H9 (cell line): ENCODE measurements around the gene CD93. TPM values are rescaled to one million over a fixed set of nuclear protein-coding genes. Genes with fewer than 3 reads are reported as not detected.

Experiments used
- DNase-seq: peaks from one replicate; pipeline ENCODE4 v3.0.0-alpha.2; 2017
- H2AFZ ChIP-seq: one replicate; pipeline ENCODE4 v1.6.1; 2013; ENCODE audit warnings: mild to moderate bottlenecking, low read length, control low read depth, moderate library complexity
- H2AK5ac ChIP-seq: 2 replicates; pipeline ENCODE4 v1.6.1; 2013; ENCODE audit warnings: low read length, control low read depth, mixed read lengths; ENCODE audit not compliant: insufficient read length
- H2BK120ac ChIP-seq: one replicate; pipeline ENCODE4 v1.6.1; 2013; ENCODE audit warnings: low read depth, mild to moderate bottlenecking, low read length, control low read depth, inconsistent platforms; ENCODE audit not compliant: poor library complexity, severe bottlenecking
- H2BK12ac ChIP-seq: 2 replicates; pipeline ENCODE4 v1.6.1; 2013; ENCODE audit warnings: low read length, control low read depth, mixed read lengths, low read depth; ENCODE audit not compliant: insufficient read length
- H2BK15ac ChIP-seq: 2 replicates; pipeline ENCODE4 v1.6.1; 2013; ENCODE audit warnings: low read depth, low read length, control low read depth
- H2BK20ac ChIP-seq: one replicate; pipeline ENCODE4 v1.6.1; 2013; ENCODE audit warnings: low read depth, mild to moderate bottlenecking, low read length, control low read depth, inconsistent platforms; ENCODE audit not compliant: poor library complexity, severe bottlenecking
- H2BK5ac ChIP-seq: 2 replicates; pipeline ENCODE4 v1.6.1; 2013; ENCODE audit warnings: low read length, control low read depth, mixed read lengths; ENCODE audit not compliant: insufficient read length
- H3K14ac ChIP-seq: 2 replicates; pipeline ENCODE4 v1.6.1; 2013; ENCODE audit warnings: low read length, control low read depth; ENCODE audit not compliant: insufficient read depth
- H3K18ac ChIP-seq: 2 replicates; pipeline ENCODE4 v1.6.1; 2013; ENCODE audit warnings: low read depth, mild to moderate bottlenecking, mixed read lengths, low read length, control low read depth; ENCODE audit not compliant: insufficient read length
- H3K23ac ChIP-seq: 2 replicates; pipeline ENCODE4 v1.6.1; 2013; ENCODE audit warnings: low read length, control low read depth, mixed read lengths, low read depth; ENCODE audit not compliant: insufficient read length
- H3K23me2 ChIP-seq: 2 replicates; pipeline ENCODE4 v1.6.1; 2013; ENCODE audit warnings: low read depth, mild to moderate bottlenecking, mixed read lengths, low read length, control low read depth; ENCODE audit not compliant: insufficient read length, poor library complexity, severe bottlenecking
- H3K27ac ChIP-seq: 2 replicates; pipeline ENCODE4 v1.5.1; 2013; ENCODE audit warnings: low read length, control low read depth, mixed read lengths, low read depth; ENCODE audit not compliant: insufficient read length
- H3K27me3 ChIP-seq: 2 replicates; pipeline ENCODE4 v1.6.1; 2013; ENCODE audit warnings: low read length, control low read depth, inconsistent platforms; ENCODE audit not compliant: insufficient read depth
- H3K4ac ChIP-seq: 2 replicates; pipeline ENCODE4 v1.6.1; 2013; ENCODE audit warnings: low read depth, mild to moderate bottlenecking, control low read depth, inconsistent platforms, low read length, moderate library complexity
- H3K4me1 ChIP-seq: 2 replicates; pipeline ENCODE4 v1.6.1; 2013; ENCODE audit warnings: low read length, control low read depth, inconsistent platforms; ENCODE audit not compliant: insufficient read depth
- H3K4me2 ChIP-seq: 2 replicates; pipeline ENCODE4 v1.6.1; 2013; ENCODE audit warnings: low read length, control low read depth, mixed read lengths; ENCODE audit not compliant: insufficient read length, insufficient read depth
- H3K56ac ChIP-seq: 2 replicates; pipeline ENCODE4 v1.6.1; 2013; ENCODE audit warnings: low read depth, mild to moderate bottlenecking, mixed read lengths, low read length, control low read depth; ENCODE audit not compliant: insufficient read length
- H3K79me1 ChIP-seq: 2 replicates; pipeline ENCODE4 v1.6.1; 2013; ENCODE audit warnings: low read depth, mild to moderate bottlenecking, moderate library complexity, low read length, control low read depth, inconsistent platforms; ENCODE audit not compliant: insufficient read depth, poor library complexity, severe bottlenecking
- H3K79me2 ChIP-seq: 2 replicates; pipeline ENCODE4 v1.6.1; 2013; ENCODE audit warnings: low read length, control low read depth, inconsistent platforms; ENCODE audit not compliant: insufficient read depth
- H3K9ac ChIP-seq: 2 replicates; pipeline ENCODE4 v1.6.1; 2013; ENCODE audit warnings: low read length, control low read depth, mixed read lengths; ENCODE audit not compliant: insufficient read length; ENCODE audit errors: extremely low read depth
- H3K9me3 ChIP-seq: one replicate; pipeline ENCODE4 v1.6.1; 2013; ENCODE audit warnings: low read depth, low read length, inconsistent platforms; ENCODE audit not compliant: control insufficient read depth
- H3T11ph ChIP-seq: one replicate; pipeline ENCODE4 v1.6.1; 2013; ENCODE audit warnings: mild to moderate bottlenecking, low read length, control low read depth, inconsistent platforms
- H4K20me1 ChIP-seq: one replicate; pipeline ENCODE4 v1.6.1; 2013; ENCODE audit not compliant: control insufficient read depth, insufficient read length, insufficient read depth
- H4K5ac ChIP-seq: 2 replicates; pipeline ENCODE4 v1.6.1; 2013; ENCODE audit warnings: low read depth, mild to moderate bottlenecking, mixed read lengths, low read length, control low read depth; ENCODE audit not compliant: insufficient read length
- H4K8ac ChIP-seq: replicated peaks from 2 replicates; pipeline ENCODE4 v1.6.1; 2013; ENCODE audit warnings: low read length, control low read depth, mixed read lengths, low read depth; ENCODE audit not compliant: insufficient read length
- H4K91ac ChIP-seq: 2 replicates; pipeline ENCODE4 v1.6.1; 2013; ENCODE audit warnings: low read depth, mild to moderate bottlenecking, moderate library complexity, mixed read lengths, low read length, control low read depth; ENCODE audit not compliant: insufficient read length
- H3K27ac Mint-ChIP-seq, 3 experiments: 2 replicates in 2 of 3; 3 replicates in 1 of 3; pipeline ENCODE4 v1.8.0; 2020 to 2021; ENCODE audit warnings: mixed read lengths in 3 of 3, mild to moderate bottlenecking in 1 of 3, moderate library complexity in 1 of 3
- H3K27me3 Mint-ChIP-seq: 2 replicates; pipeline ENCODE4 v1.8.0; 2021; ENCODE audit warnings: low read depth, mild to moderate bottlenecking, moderate library complexity, mixed read lengths
- H3K36me3 Mint-ChIP-seq, 3 experiments: 2 replicates in 2 of 3; 3 replicates in 1 of 3; pipeline ENCODE4 v1.8.0; 2020 to 2021; ENCODE audit warnings: low read depth in 3 of 3, mixed read lengths in 3 of 3; ENCODE audit not compliant: insufficient read depth in 1 of 3
- H3K4me1 Mint-ChIP-seq, 2 experiments: 2 replicates each; pipeline ENCODE4 v1.8.0; 2020; ENCODE audit warnings: mixed read lengths in 2 of 2
- H3K4me3 Mint-ChIP-seq, 2 experiments: 2 replicates in 1 of 2; 3 replicates in 1 of 2; pipeline ENCODE4 v1.8.0; 2020 to 2021; ENCODE audit warnings: mild to moderate bottlenecking in 2 of 2, mixed read lengths in 2 of 2, moderate library complexity in 1 of 2
- H3K9me3 Mint-ChIP-seq, 2 experiments: 2 replicates in 1 of 2; 3 replicates in 1 of 2; pipeline ENCODE4 v1.8.0; 2020; ENCODE audit warnings: mild to moderate bottlenecking in 2 of 2, mixed read lengths in 2 of 2, moderate library complexity in 1 of 2
- total RNA-seq: library from RNA; stranded (reverse); gene quantifications from 2 replicates; pipeline ENCODE4 v1.2.1, GENCODE V29; 2021
- TF ChIP-seq, protein P1 (sequence below): fragments of 200-600 bp; sonication (generic); conservative IDR thresholded peaks from 3 replicates; pipeline ENCODE4 v1.8.0; 2021; ENCODE audit warnings: antibody characterized with exemption, mild to moderate bottlenecking

The CD93 gene
- total RNA-seq, 1 experiment from 2014 or later = not detected

DNA sequence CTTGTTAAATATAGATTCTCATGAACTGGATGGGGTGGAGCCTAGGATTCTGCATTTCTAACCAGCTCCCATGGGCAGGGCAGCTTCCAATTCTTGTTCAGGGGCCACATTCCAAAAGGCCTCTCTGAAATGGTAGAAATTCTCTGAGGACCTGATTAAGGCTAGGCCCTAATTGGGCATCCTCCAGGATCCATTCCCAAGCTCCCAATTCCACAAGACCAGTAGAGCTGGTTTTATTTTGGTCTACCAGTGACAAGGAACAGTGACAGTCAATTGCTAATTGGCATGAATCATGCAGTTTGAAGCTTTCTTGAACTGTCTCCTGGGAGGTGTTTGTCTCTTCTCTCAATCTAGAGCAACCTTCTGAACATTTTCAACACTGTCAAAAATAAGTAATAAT, 39.7 kb downstream of the CD93 start:
- H3K27me3 Mint-ChIP-seq = peaks cover 96% of the 10 kb centered on the region
- no peak overlapping the region for H3K27ac ChIP-seq
- no peak overlapping the region for H4K91ac ChIP-seq
- no peak overlapping the region for H2BK12ac ChIP-seq
- DNase-seq = no peak
- H3K9me3 Mint-ChIP-seq = peaks cover 2 to 4% of the 10 kb centered on the region in 2 experiments; a peak in 2 of 5 replicates
- H2BK120ac ChIP-seq = no peak overlapping the region
- peaks cover 38 to 51% of the 10 kb centered on the region in 2 experiments for H3K4me1 Mint-ChIP-seq
- no peak overlapping the region for H3K56ac ChIP-seq
- H3T11ph ChIP-seq = no peak overlapping the region
- no peak overlapping the region for H3K27ac Mint-ChIP-seq
- peaks cover 0 to 3% (median 1%) of the 10 kb centered on the region in 3 experiments; a peak in 2 of 7 replicates for H3K36me3 Mint-ChIP-seq
- no peak overlapping the region for H3K4me2 ChIP-seq
- TF ChIP-seq, protein P1, sequence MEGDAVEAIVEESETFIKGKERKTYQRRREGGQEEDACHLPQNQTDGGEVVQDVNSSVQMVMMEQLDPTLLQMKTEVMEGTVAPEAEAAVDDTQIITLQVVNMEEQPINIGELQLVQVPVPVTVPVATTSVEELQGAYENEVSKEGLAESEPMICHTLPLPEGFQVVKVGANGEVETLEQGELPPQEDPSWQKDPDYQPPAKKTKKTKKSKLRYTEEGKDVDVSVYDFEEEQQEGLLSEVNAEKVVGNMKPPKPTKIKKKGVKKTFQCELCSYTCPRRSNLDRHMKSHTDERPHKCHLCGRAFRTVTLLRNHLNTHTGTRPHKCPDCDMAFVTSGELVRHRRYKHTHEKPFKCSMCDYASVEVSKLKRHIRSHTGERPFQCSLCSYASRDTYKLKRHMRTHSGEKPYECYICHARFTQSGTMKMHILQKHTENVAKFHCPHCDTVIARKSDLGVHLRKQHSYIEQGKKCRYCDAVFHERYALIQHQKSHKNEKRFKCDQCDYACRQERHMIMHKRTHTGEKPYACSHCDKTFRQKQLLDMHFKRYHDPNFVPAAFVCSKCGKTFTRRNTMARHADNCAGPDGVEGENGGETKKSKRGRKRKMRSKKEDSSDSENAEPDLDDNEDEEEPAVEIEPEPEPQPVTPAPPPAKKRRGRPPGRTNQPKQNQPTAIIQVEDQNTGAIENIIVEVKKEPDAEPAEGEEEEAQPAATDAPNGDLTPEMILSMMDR = no peak
- H3K18ac ChIP-seq = no peak overlapping the region
- no peak overlapping the region for H3K14ac ChIP-seq
- peaks cover 8% of the 10 kb centered on the region; the same call in 1 of the 2 replicates for H3K4me1 ChIP-seq
- no peaks in the 10 kb centered on the region for H3K79me1 ChIP-seq
- H2BK5ac ChIP-seq = no peak overlapping the region
- no peaks in the 10 kb centered on the region for H3K9me3 ChIP-seq
- no peak overlapping the region for H3K9ac ChIP-seq
- H4K5ac ChIP-seq = no peak overlapping the region
- H3K27me3 ChIP-seq = peaks cover 26% of the 10 kb centered on the region; the same call in 1 of the 2 replicates
- H2BK15ac ChIP-seq = no peak overlapping the region
- no peak overlapping the region for H2AFZ ChIP-seq
- H3K23me2 ChIP-seq = peaks cover 22% of the 10 kb centered on the region
- no peak overlapping the region for H3K4me3 Mint-ChIP-seq
- H3K4ac ChIP-seq = no peak overlapping the region
- no peaks in the 10 kb centered on the region for H4K20me1 ChIP-seq
- no peak overlapping the region for H4K8ac ChIP-seq
- H3K23ac ChIP-seq = no peak overlapping the region
- H2AK5ac ChIP-seq = no peak overlapping the region
- no peaks in the 10 kb centered on the region for H3K79me2 ChIP-seq
- H2BK20ac ChIP-seq = no peak overlapping the region
